Heart left ventricle (tissue), 16 donors: ENCODE results near the gene TIMD4. TPM values are rescaled to one million over a fixed set of nuclear protein-coding genes. Genes with fewer than 3 reads are reported as not detected.

Experiments used
- ATAC-seq, 4 donors: fragments of 200-7000 bp; cut with Tn5 transposase; one replicate each; pipeline ENCODE4 v1.9.1; 2020 to 2022; ENCODE audit warnings: moderate library complexity in 4 of 4, mild to moderate bottlenecking in 3 of 4, moderate number of reproducible peaks in 1 of 4
- DNase-seq, 5 donors: peaks; one replicate each; pipeline ENCODE4 v3.0.0-alpha.2; 2020
- H3K27ac ChIP-seq, 12 donors: fragments of 200-600 bp; sonication (generic) in 4 of 12; one replicate each; pipeline versions ENCODE4 v1.5.0 to v1.8.0; 2016 to 2022; ENCODE audit warnings: mild to moderate bottlenecking in 2 of 12
- H3K27me3 ChIP-seq, 9 donors: fragments of 200-600 bp; sonication (generic) in 2 of 9; one replicate each; pipeline versions ENCODE4 v1.5.1 to v1.8.0; 2016 to 2022; ENCODE audit warnings: mild to moderate bottlenecking in 3 of 9
- H3K36me3 ChIP-seq, 9 donors: fragments of 200-600 bp; sonication (generic) in 2 of 9; one replicate each; pipeline versions ENCODE4 v1.5.0 to v1.8.0; 2018 to 2022; ENCODE audit warnings: mild to moderate bottlenecking in 2 of 9
- H3K4me1 ChIP-seq, 12 donors: fragments of 200-600 bp; sonication (generic) in 4 of 12; one replicate each; pipeline versions ENCODE4 v1.5.0 to v1.8.0; 2016 to 2022; ENCODE audit warnings: mild to moderate bottlenecking in 3 of 12
- H3K4me3 ChIP-seq, 12 donors: fragments of 200-600 bp; sonication (generic) in 4 of 12; one replicate each; pipeline versions ENCODE4 v1.5.0 to v1.8.0; 2017 to 2022; ENCODE audit warnings: mild to moderate bottlenecking in 9 of 12, moderate library complexity in 4 of 12
- H3K9me3 ChIP-seq, 12 donors: fragments of 200-600 bp; sonication (generic) in 4 of 12; one replicate each; pipeline versions ENCODE4 v1.5.0 to v1.8.0; 2016 to 2022; ENCODE audit warnings: mild to moderate bottlenecking in 1 of 12
- POLR2A ChIP-seq, 2 donors: fragments of 450-650 bp; IDR thresholded peaks; one replicate each; pipeline ENCODE4 v1.6.1; 2017; ENCODE audit warnings: antibody characterized with exemption in 2 of 2, mild to moderate bottlenecking in 2 of 2, moderate library complexity in 2 of 2
- WGBS, 4 donors: extraction: QIAGEN DNeasy Blood & Tissue Kit in 2 of 4; methylation state at CpG; one replicate each; pipeline versions ENCODE4 v1.1.5 to v1.1.7; 2013 to 2018; 5-methylcytosine and 5-hydroxymethylcytosine counted together
- intact Hi-C, 10 donors: fragments of 100-400 bp; cut with DNase I; formaldehyde crosslinking; loops; one replicate each; pipeline versions ENCODE4 v1.11.1 to v1.14.2; 2022
- polyA plus RNA-seq, 2 donors: library from polyadenylated mRNA; stranded (reverse); fragments of 200-250 nt; gene quantifications; one replicate each; pipeline ENCODE4 v1.2.3, GENCODE V29; 2013
- total RNA-seq, 9 donors: library from RNA; depleted of rRNA in 2 of 9; stranded (reverse); fragments of >200 nt in 2 of 9; fragmentation: NEBNext Ultra II Directional in 3 of 9; extraction: Animal tissue kit (Norgen Biotek cat#: 25700) in 3 of 9; gene quantifications; one replicate each; pipeline versions ENCODE4 v1.1.0 to v1.2.4, GENCODE V29; 2016 to 2023
- TF ChIP-seq, protein P1 (sequence below), 12 donors: fragments of 200-600 bp; sonication (generic) in 4 of 12; IDR thresholded peaks; one replicate each; pipeline versions ENCODE4 v1.5.0 to v1.8.0; 2018 to 2022; ENCODE audit warnings: antibody characterized with exemption in 12 of 12, mild to moderate bottlenecking in 5 of 12
- donor health status: ischemic (EF 13 %, LVEDD 7.1; RV severe dilation, severe dysfunction).
- donor health status: healthy with polysubstance abuse.
- donor health status: DM: no; HTN: yes; CAD: no.
- donor health status: DM: no; HTN: no; CAD: no.
- donor health status: ischemic (EF 25% LVEDD 6.9; RV normal size, moderate dysfunction).
- donor health status: ischemic (EF 25% LVEDD 5.7; RV mildly dilated, moderate dysfunction).
- donor health status: healthy.
- donor health status: DM: yes; HTN: yes; CAD: no.
- donor health status: ischemic (EF 35%, LVEDD 5.7; RV mildly dilated, moderate dysfunction).
- donor health status: nonischemic (EF 11% LVEDD 7.7; RV severe dilation, severe dysfunction).
- donor health status: DM: yes; HTN: yes; CAD: no.
- donor health status: PGD.
- donor health status: ischemic (EF 29% LVEDD 5.4; RV normal size, mild dysfunction).
- donor health status: nonischemic (EF 23%, LVEDD 6.1; RV moderate dilation, normal function).

Gene TIMD4
- total and polyA plus RNA-seq, 11 donors = 0.42 to 14.8 (median 0.45) TPM; not detected in 8

DNA sequence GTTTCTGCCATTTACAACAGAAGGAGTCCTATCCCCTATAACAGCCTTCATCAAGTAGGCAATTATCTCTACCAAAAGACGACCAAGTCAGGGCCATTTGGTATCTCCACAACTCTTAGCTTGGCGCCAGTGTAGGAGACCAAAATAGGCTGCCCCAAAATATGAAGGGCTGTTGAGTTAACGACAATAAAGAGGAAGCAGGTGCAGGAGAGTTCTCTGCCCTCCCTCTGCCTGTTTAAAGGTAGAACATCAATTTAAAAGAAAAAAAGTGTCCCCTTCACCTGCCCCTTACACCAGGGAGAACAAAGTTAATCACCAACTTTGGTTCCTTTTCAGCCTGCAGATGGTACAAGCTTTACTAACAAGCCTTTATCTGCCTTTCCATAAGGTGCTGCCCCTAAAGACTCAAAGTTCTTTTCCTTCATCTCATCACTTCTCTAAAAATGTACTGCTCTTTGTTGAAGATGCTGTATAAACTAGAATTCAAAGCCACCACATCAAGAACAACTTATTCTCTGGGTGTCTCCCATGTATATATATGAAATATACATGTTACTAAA, 79.6 kb downstream of the TIMD4 start:
- H3K27me3 ChIP-seq = peaks cover 0 to 7% (median 0%) of the 10 kb centered on the region in 9 donors
- intact Hi-C loops = no loop called here
- no peak overlapping the region for H3K4me3 ChIP-seq
- ATAC-seq = no peak
- 54 to 76% (median 68%) methylated on average over 3 of the region's 3 CpGs for WGBS, 4 donors
- no peaks in the 10 kb centered on the region for H3K36me3 ChIP-seq
- no peaks in the 10 kb centered on the region for H3K4me1 ChIP-seq
- no peak overlapping the region for H3K27ac ChIP-seq
- TF ChIP-seq POLR2A (IDR thresholded peaks at IDR 0.05) = no peak
- TF ChIP-seq, protein P1, sequence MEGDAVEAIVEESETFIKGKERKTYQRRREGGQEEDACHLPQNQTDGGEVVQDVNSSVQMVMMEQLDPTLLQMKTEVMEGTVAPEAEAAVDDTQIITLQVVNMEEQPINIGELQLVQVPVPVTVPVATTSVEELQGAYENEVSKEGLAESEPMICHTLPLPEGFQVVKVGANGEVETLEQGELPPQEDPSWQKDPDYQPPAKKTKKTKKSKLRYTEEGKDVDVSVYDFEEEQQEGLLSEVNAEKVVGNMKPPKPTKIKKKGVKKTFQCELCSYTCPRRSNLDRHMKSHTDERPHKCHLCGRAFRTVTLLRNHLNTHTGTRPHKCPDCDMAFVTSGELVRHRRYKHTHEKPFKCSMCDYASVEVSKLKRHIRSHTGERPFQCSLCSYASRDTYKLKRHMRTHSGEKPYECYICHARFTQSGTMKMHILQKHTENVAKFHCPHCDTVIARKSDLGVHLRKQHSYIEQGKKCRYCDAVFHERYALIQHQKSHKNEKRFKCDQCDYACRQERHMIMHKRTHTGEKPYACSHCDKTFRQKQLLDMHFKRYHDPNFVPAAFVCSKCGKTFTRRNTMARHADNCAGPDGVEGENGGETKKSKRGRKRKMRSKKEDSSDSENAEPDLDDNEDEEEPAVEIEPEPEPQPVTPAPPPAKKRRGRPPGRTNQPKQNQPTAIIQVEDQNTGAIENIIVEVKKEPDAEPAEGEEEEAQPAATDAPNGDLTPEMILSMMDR (IDR thresholded peaks at IDR 0.05) = no peak
- no peaks in the 10 kb centered on the region for H3K9me3 ChIP-seq
- no peak for DNase-seq

DNA sequence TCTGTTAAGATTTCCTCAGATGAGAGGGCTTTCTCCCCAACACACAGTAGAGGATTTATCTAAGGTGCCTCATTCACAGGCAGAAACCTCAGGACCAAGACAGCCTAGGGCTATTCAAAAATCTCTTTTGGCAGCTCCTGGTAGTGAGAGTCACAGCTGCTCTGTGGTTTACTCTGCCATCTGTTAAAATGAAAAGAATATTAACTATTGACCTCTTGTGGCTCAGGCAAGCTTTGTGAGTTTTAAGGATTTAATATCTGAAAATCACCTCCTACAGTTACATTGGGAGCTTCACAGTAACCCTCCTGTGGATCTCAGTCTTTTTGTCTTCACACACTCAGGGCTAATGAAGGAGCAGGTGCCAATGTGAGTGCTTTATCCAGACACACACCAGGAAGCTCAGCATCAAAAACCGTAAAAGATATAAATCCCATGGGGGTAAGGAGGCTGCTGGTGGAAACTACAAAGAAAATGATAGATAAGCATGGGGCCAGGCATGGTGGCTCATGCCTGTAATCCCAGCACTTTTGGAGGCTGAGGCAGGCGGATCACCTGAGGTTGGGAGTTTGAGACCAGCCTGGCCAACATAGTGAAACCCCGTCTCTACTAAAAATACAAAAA, 83.3 kb downstream of the TIMD4 start:
- Histone ChIP-seq H3K4me3 (no peak overlapping the region), H3K9me3 (no peaks in the 10 kb centered on the region), H3K36me3 (no peaks in the 10 kb centered on the region), H3K4me1 (no peaks in the 10 kb centered on the region), H3K27me3 (no peaks in the 10 kb centered on the region), H3K27ac (no peak overlapping the region)
- no peak for TF ChIP-seq POLR2A (IDR thresholded peaks at IDR 0.05)
- intact Hi-C loops = no loop called here
- DNase-seq (no peak), ATAC-seq (no peak)
- WGBS, 4 donors = 67 to 76% (median 73%) methylated on average over 3 of the region's 3 CpGs

DNA sequence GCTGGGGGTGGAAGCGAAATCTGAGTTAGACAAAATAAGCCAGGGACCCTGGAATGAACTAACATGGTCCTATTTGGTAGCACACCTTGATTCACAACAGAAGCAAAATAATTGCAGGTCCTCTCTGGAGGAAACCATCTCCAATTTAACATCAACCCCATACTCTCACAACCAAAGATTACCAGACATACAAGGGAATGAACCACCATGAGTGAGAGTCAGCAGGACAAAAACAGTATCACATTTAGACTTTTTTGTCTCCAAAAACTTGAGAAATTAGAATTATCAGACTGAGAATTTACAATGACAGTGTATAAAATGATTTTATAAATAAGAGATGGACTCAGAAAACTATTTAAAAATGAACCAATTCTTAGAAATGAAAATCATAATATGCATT, 91.8 kb downstream of the TIMD4 start:
- peaks cover 0 to 29% (median 10%) of the 10 kb centered on the region in 12 donors for H3K9me3 ChIP-seq
- DNase-seq = no peak
- no peaks in the 10 kb centered on the region for H3K27me3 ChIP-seq
- no peak overlapping the region for H3K27ac ChIP-seq
- intact Hi-C loops = no loop called here
- ATAC-seq = no peak
- H3K4me3 ChIP-seq = no peak overlapping the region
- no peaks in the 10 kb centered on the region for H3K4me1 ChIP-seq
- H3K36me3 ChIP-seq = no peaks in the 10 kb centered on the region
- no peak for TF ChIP-seq POLR2A (IDR thresholded peaks at IDR 0.05)
- WGBS, 4 donors = 63 to 80% (median 70%) methylated on average over 1 of the region's 1 CpG

DNA sequence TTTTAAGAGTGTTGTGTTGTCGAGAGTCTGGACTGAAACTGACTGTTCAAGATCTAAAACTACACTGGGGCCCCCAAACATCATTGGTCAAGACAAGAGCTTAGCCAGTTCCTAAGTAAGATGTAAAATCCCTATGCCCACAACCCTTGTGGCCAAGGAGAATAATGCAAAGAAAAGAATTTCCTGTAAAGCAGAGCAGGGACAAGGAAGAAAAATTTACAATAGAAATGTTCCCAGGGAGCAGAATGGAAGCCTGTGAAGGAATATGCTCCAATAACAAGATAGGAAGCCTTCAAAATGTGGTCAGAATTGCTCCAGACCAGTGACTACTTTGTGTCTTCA, 92.6 kb downstream of the TIMD4 start:
- WGBS, 4 donors = 65 to 77% (median 71%) methylated on average over 1 of the region's 1 CpG
- intact Hi-C loops = no loop called here

More for the DNA sequence above, 92.6 kb downstream of the TIMD4 start:
- Histone ChIP-seq H3K36me3 (no peaks in the 10 kb centered on the region), H3K27me3 (no peaks in the 10 kb centered on the region), H3K4me3 (no peak overlapping the region), H3K9me3 (peaks cover 0 to 29% (median 10%) of the 10 kb centered on the region in 12 donors), H3K27ac (no peak overlapping the region), H3K4me1 (no peaks in the 10 kb centered on the region)
- no peak for TF ChIP-seq POLR2A (IDR thresholded peaks at IDR 0.05)
- TF ChIP-seq, protein P1 (IDR thresholded peaks at IDR 0.05) = no peak
- DNase-seq (no peak), ATAC-seq (no peak)

Other genes with a start within 250 kb of the TIMD4 start
- not detected for gene PPP1R2B, start 112.9 kb downstream of the TIMD4 start, total RNA-seq
- gene PPP1R2B, start 112.9 kb downstream of the TIMD4 start, polyA plus RNA-seq = not detected
- gene HAVCR1, start 95.9 kb upstream of the TIMD4 start, total RNA-seq = under 1 TPM in 2 of 9 donors, not detected in 7; 0.18 to 0.56 TPM
- not detected for gene HAVCR1, start 95.9 kb upstream of the TIMD4 start, polyA plus RNA-seq
- gene HAVCR2, start 145.8 kb upstream of the TIMD4 start, total RNA-seq = 10 to 100 TPM in 2 of 9 donors, 1 to 10 TPM in 7; 1.0 to 39.2 (median 1.9) TPM
- gene HAVCR2, start 145.8 kb upstream of the TIMD4 start, polyA plus RNA-seq = 1 to 10 TPM in 1 of 2 donors, under 1 TPM in 1; 0.80 to 1.9 TPM
- gene MED7, start 179.6 kb upstream of the TIMD4 start, total RNA-seq = 10 to 100 TPM in 2 of 9 donors, 1 to 10 TPM in 7; 6.9 to 11.0 (median 9.6) TPM
- gene MED7, start 179.6 kb upstream of the TIMD4 start, polyA plus RNA-seq = 1 to 10 TPM; 9.2 to 9.8 TPM
- gene GARIN3, start 203.0 kb upstream of the TIMD4 start, total RNA-seq = not detected
- not detected for gene GARIN3, start 203.0 kb upstream of the TIMD4 start, polyA plus RNA-seq
- 1 to 10 TPM in 2 of 9 donors, under 1 TPM in 7; 0.09 to 7.3 (median 0.44) TPM for gene ITK, start 217.6 kb upstream of the TIMD4 start, total RNA-seq
- under 1 TPM; 0.25 to 0.42 TPM for gene ITK, start 217.6 kb upstream of the TIMD4 start, polyA plus RNA-seq